ENCODE results near the gene C17orf67.
A peak's percentile ranks its signal among the peaks of the same experiment; 100 is the strongest.

Gene C17orf67

DNA sequence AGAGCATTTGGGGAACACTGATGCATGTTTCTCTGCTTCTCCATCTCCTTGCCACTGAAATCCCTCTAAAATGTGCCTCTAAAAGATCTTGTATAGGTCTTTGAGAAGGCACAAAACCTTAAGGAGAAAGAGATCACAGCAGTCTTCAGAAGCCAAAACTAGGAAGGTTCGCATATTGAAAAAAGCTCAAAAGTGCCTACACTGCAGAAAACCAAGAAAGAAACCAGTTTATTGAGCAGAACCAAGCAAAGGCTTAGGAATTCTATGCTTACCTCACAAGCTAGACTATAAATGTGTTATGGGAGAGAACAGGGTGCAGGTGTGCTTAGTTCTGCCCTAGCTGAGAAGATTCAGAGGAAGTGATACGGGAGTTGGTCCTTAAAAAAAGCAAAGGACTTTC is 16.9 kb upstream of the C17orf67 start:
- H3K4me3 Mint-ChIP-seq = no peak overlapping the region
- H3K27ac Mint-ChIP-seq = no peak overlapping the region
- H3K36me3 Mint-ChIP-seq (ENCODE audit: low read depth) = peaks cover 23% of the 10 kb centered on the region
- intact Hi-C loops (cut with micrococcal nuclease) = no loop called here
- no peaks in the 10 kb centered on the region for H3K27me3 Mint-ChIP-seq
- peaks cover 20% of the 10 kb centered on the region for H3K4me1 Mint-ChIP-seq (ENCODE audit: low read depth)
- no peaks in the 10 kb centered on the region for H3K9me3 Mint-ChIP-seq

DNA sequence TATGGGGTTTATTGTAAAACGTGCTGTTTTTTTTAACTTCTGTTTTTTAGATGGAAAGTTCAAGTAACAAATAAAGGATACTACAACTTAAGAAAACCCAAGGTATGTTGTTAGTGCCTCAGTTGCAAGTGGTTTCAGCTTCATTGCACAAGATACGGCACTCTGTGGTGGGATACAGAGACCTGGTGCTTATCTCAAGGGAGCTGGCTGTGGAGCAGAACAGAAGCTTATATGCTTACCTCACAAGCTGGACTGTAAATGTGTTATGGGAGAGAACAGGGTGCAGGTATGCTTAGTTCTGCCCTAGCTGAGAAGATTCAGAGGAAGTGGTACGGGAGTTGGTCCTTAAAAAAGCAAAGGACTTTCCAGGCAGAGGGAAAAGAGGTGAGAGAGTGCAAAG is 15.4 kb upstream of the C17orf67 start:
- Mint-ChIP-seq H3K27ac (no peak overlapping the region), H3K9me3 (no peaks in the 10 kb centered on the region)

DNA sequence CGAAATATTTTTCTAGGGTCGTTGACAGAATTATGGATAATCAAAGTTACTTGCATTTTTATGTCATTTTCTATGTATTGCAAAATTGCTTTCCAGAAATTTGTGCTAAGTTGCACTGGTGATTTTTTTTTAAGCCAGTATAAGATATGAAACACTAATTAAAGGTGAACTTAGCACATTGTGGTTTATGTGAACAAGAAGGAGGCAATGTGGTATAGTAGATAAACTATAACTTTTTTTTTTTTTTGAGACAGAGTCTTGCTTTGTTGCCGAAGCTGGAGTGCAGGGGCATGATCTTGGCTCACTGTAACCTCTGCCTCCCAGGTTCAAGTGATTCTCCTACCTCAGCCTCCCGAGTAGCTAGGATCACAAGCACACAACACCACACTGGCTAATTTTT is 13.4 kb upstream of the C17orf67 start:
- H3K27ac Mint-ChIP-seq = no peak overlapping the region
- peaks cover 20% of the 10 kb centered on the region for H3K4me1 Mint-ChIP-seq (ENCODE audit: low read depth)
- H3K9me3 Mint-ChIP-seq = no peaks in the 10 kb centered on the region
- intact Hi-C loops (cut with micrococcal nuclease) = no loop called here
- H3K27me3 Mint-ChIP-seq = no peaks in the 10 kb centered on the region
- H3K36me3 Mint-ChIP-seq (ENCODE audit: low read depth) = peaks cover 23% of the 10 kb centered on the region
- no peak overlapping the region for H3K4me3 Mint-ChIP-seq

More for the DNA sequence above, 15.4 kb upstream of the C17orf67 start:
- Mint-ChIP-seq H3K4me3 (no peak overlapping the region), H3K36me3 (ENCODE audit: low read depth) (peaks cover 23% of the 10 kb centered on the region), H3K27me3 (no peaks in the 10 kb centered on the region), H3K4me1 (ENCODE audit: low read depth) (peaks cover 20% of the 10 kb centered on the region)
- intact Hi-C loops (cut with micrococcal nuclease) = no loop called here

DNA sequence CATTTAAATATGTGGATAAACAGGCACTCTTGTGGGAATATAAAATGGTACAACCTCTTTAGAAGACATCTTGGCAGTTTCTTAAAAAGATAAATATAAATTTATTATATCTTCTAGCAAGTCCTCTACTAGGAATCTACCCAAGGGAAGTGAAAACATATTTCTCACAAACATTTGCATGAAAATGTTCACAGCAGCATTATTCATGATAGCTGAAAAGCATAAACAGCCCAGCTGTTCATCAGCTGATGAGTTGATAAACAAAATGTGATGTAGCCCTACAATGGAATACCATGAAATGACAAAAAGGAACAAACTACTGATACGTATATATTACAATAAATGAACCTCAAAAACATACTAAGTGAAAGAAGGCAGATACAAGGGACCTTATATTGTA is 12.2 kb upstream of the C17orf67 start:
- peaks cover 22% of the 10 kb centered on the region for H3K36me3 Mint-ChIP-seq (ENCODE audit: low read depth)
- H3K9me3 Mint-ChIP-seq = no peaks in the 10 kb centered on the region
- intact Hi-C loops (cut with micrococcal nuclease) = no loop called here
- H3K27ac Mint-ChIP-seq = no peak overlapping the region
- no peak overlapping the region for H3K4me3 Mint-ChIP-seq
- H3K4me1 Mint-ChIP-seq (ENCODE audit: low read depth) = peaks cover 19% of the 10 kb centered on the region
- no peaks in the 10 kb centered on the region for H3K27me3 Mint-ChIP-seq

DNA sequence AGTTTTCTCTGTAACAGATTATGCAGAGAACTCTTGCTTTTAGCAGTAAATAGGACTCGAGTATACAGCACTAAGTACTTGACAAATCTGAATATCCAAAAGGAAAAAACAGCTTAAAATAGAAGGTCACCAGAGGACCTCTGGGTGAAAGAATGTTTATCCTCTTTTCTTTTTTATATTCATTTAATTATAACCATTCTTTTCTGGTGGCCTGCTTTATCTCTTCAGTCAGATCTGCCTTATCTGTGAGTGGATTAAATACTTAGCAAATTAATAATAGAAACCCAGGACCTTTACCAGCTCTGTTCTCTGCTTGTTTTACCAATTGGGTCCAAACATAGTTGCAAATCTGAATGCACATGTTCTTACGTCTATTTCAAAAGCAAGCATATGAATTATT is 8.9 kb upstream of the C17orf67 start:
- intact Hi-C loops (cut with micrococcal nuclease) = no loop called here
- peaks cover 4% of the 10 kb centered on the region for H3K4me1 Mint-ChIP-seq (ENCODE audit: low read depth)
- no peaks in the 10 kb centered on the region for H3K36me3 Mint-ChIP-seq (ENCODE audit: low read depth)
- H3K4me3 Mint-ChIP-seq = no peak overlapping the region
- H3K27ac Mint-ChIP-seq = no peak overlapping the region
- H3K9me3 Mint-ChIP-seq = no peaks in the 10 kb centered on the region
- no peaks in the 10 kb centered on the region for H3K27me3 Mint-ChIP-seq

DNA sequence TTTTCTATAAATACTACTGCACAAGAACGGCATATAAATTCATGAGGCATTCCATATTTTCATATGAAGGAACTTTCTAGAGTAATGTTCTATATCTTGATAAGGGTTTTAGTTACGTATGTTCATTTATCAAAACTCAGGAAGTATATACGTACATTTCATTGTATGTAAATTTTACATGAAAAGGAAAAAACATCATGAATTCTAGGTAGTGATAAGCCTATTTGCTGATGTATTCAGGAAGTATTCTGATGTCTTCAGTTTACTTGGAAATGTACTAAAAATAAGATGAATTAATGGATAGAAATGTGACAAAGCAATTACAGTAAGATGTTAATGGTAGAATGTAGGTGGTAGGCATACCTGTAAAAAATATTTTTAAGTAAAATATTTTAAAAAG is 5.0 kb upstream of the C17orf67 start:
- Mint-ChIP-seq H3K27me3 (peaks cover 10% of the 10 kb centered on the region), H3K4me3 (no peak overlapping the region), H3K27ac (no peak overlapping the region), H3K9me3 (no peaks in the 10 kb centered on the region), H3K4me1 (ENCODE audit: low read depth) (peaks cover 27% of the 10 kb centered on the region), H3K36me3 (ENCODE audit: low read depth) (no peaks in the 10 kb centered on the region)
- intact Hi-C loops (cut with micrococcal nuclease) = no loop called here

DNA sequence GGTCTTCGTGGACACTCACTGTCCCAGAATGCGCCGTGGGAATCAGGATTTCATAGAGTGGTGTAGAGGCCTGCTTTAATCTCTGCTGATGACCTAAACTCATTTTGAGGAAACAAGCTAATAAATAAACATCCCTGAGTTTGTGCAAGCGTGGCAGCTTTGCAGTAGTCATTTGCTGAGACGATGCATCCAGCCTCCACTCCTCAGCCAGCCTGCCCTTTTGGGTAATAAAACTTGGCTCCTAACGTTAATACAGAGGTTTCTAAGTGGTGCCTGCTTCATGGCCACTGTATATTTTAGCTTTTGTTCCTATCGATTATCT is 1.5 kb upstream of the C17orf67 start:
- peaks cover 48% of the 10 kb centered on the region for H3K4me1 Mint-ChIP-seq (ENCODE audit: low read depth)
- intact Hi-C loops (cut with micrococcal nuclease) = no loop called here
- peaks cover 10% of the 10 kb centered on the region for H3K27me3 Mint-ChIP-seq
- peak overlapping the region; percentile 74 for H3K27ac Mint-ChIP-seq
- H3K36me3 Mint-ChIP-seq (ENCODE audit: low read depth) = peaks cover 9% of the 10 kb centered on the region
- no peaks in the 10 kb centered on the region for H3K9me3 Mint-ChIP-seq
- H3K4me3 Mint-ChIP-seq = peak overlapping the region; percentile 79

DNA sequence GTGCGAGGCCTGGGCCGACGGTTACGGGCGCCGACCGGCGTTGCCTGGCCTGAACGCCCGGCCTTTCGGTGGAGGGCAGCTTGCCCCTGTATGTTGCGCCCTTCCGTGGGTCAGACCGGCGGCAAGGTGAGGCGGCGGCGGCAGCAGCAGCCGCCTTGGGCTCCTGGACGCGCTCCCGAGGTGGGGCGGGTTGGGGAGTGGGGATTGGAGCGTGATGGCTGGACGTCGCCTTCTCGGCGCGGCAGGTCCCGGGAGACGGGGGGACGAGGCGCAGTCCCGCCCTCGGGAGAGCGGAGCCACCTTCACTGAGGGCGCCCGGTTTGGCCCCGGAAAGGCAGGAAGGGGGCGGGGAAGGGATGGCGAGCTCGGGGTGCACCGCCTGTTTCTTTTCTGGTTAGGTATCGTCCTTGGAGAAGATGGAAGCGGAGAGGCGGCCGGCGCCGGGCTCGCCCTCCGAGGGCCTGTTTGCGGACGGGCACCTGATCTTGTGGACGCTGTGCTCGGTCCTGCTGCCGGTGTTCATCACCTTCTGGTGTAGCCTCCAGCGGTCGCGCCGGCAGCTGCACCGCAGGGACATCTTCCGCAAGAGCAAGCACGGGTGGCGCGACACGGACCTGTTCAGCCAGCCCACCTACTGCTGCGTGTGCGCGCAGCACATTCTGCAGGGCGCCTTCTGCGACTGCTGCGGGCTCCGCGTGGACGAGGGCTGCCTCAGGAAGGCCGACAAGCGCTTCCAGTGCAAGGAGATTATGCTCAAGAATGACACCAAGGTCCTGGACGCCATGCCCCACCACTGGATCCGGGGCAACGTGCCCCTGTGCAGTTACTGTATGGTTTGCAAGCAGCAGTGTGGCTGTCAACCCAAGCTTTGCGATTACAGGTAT is 902 bp upstream of the C17orf67 start:
- Mint-ChIP-seq H3K4me1 (ENCODE audit: low read depth) (peaks cover 48% of the 10 kb centered on the region), H3K36me3 (ENCODE audit: low read depth) (peaks cover 13% of the 10 kb centered on the region), H3K27me3 (peaks cover 10% of the 10 kb centered on the region), H3K9me3 (no peaks in the 10 kb centered on the region), H3K4me3 (peak overlapping the region; percentile 79), H3K27ac (peak overlapping the region; percentile 74)
- intact Hi-C loops (cut with micrococcal nuclease) = loop anchor here (5.0 kb wide), 1 partner anchor 78 kb away; the partner anchor contains the start of gene TRIM25

DNA sequence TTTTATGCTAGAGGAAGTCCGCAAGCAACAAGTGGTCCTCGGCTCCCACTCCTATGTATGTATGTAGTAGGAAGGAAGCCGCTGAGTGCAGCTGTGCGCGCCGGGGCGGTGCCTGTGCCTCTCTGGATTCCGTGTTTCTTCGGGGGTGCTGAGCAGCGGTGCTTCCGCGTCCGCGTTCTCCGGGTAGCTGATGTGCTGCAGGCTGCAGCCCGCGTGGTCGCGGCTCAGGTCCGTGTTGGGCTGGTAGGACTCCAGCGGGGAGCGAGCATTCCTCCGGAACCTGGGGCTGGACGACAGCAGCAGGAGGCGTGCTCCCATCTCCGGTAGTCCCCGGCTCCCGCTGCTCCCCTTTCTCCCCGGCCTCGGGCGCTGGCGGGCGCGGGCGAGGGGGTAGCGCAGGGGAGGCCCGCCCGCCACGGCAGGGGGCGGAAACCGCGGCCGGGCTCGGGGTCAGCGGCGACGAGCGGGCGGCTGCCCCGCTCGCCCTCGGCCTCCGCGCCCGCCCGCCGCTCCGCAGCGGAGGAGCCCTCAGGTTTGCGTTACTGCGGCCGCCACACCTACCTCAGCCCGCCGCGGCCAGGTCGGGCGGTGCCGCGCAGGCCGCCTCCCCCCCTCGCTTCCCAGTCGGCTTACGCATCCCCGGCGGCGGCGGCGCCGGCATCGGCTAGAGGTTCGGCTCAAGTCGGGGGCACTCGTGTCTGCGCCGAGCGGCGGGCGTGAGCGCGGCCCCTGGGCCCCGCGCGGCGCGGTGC is 487 bp downstream of the C17orf67 start:
- peaks cover 48% of the 10 kb centered on the region for H3K4me1 Mint-ChIP-seq (ENCODE audit: low read depth)
- peaks cover 17% of the 10 kb centered on the region for H3K36me3 Mint-ChIP-seq (ENCODE audit: low read depth)
- intact Hi-C loops (cut with micrococcal nuclease) = loop anchor here (5.0 kb wide), 1 partner anchor 79 kb away; the partner anchor contains the start of gene TRIM25
- peak overlapping the region; percentile 70 for H3K27ac Mint-ChIP-seq
- peaks cover 10% of the 10 kb centered on the region for H3K27me3 Mint-ChIP-seq
- H3K9me3 Mint-ChIP-seq = no peaks in the 10 kb centered on the region
- peak overlapping the region; percentile 90 for H3K4me3 Mint-ChIP-seq

DNA sequence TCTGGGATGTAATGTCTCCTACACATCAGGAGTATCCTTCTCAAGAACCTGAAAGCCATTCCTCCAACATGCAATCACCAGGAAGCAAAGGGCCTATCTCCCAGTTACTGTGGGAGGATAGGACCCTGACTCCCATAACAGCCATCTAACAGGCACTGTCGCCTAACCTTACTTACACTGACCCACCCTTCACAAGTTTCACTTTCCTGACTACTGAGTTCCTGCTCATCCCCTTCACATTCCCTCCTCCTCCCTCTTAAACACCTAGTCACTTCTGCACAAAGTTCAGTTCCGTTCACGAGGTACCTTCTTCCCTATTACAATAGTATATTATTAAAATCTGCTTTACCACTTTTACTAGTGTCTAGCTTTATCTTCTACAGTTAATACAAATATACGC is 1.3 kb downstream of the C17orf67 start:
- peaks cover 42% of the 10 kb centered on the region for H3K4me1 Mint-ChIP-seq (ENCODE audit: low read depth)
- no peaks in the 10 kb centered on the region for H3K9me3 Mint-ChIP-seq
- peak overlapping the region; percentile 52 for H3K4me3 Mint-ChIP-seq

DNA sequence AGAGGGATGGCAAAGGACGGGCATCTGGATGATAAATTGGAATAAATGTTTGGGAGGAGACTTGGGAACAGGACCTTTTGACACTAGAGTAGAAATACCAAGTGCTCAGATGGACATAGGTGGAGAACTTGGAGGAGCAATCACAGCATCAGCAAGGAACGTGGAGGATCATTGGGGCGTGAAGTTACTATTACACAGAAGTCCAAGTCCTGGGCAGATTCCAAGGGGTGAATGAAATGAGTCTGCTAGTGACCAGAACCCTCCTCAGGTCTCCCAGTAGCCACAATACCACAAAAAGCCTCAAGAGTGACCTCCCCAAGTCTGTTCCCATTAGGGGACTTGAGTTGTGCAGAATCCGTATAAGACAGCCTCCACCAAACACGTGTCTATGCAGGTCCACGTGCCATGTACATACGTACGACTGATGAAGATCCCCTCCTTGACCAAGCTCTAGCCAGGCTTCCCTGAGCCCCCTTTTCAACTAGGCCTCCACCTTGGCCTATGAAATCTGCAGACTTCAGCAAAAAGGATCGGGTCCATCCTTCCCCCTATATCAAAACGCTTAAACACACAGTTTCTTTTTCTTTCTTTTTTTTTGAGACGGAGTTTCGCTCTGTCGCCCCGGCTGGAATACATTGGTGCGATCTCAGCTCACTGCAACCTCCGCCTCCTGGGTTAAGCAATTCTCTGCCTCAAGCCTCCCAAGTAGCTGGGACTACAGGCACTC is 2.2 kb downstream of the C17orf67 start:
- Mint-ChIP-seq H3K27me3 (peaks cover 9% of the 10 kb centered on the region), H3K4me3 (no peak overlapping the region), H3K4me1 (ENCODE audit: low read depth) (peaks cover 33% of the 10 kb centered on the region), H3K9me3 (no peaks in the 10 kb centered on the region), H3K36me3 (ENCODE audit: low read depth) (peaks cover 17% of the 10 kb centered on the region), H3K27ac (no peak overlapping the region)
- intact Hi-C loops (cut with micrococcal nuclease) = loop anchor here (5.0 kb wide), 1 partner anchor 81 kb away; the partner anchor contains the start of gene TRIM25

More for the DNA sequence above, 1.3 kb downstream of the C17orf67 start:
- intact Hi-C loops (cut with micrococcal nuclease) = loop anchor here (5.0 kb wide), 1 partner anchor 80 kb away; the partner anchor contains the start of gene TRIM25
- Mint-ChIP-seq H3K36me3 (ENCODE audit: low read depth) (peaks cover 17% of the 10 kb centered on the region), H3K27ac (peak overlapping the region; percentile 70), H3K27me3 (peaks cover 10% of the 10 kb centered on the region)

DNA sequence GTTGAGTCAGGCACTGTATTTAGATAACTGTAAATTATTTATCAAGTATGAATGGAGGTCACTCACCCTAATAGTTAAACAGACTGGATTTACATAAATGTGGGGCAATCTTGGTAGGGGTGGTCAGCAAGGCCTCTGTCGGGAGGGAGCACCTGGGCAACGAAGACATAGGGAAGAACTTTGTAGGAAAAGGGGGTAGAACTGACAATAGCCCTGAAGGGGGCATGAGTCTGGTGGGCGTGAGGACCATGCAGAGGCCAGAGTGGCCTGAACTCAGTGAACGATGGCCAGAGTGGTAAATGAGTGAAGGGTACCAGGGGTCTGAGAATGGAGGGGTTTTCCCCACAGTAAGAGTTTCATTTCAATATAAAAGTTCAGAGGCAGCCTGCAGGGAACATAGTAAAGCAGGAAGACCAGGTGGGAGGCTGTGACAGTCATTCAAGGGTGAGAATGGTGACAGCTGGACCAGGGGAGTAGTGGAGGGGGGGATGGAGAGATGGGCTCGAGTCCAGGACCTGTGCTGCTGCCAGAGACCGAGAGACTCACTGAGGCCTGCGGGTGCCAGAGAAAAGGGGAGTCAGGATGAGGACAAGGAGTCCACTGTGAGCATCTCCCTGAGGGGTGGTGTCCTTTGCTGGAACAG is 2.9 kb downstream of the C17orf67 start:
- Mint-ChIP-seq H3K36me3 (ENCODE audit: low read depth) (peaks cover 17% of the 10 kb centered on the region), H3K9me3 (no peaks in the 10 kb centered on the region), H3K4me3 (no peak overlapping the region), H3K27me3 (peaks cover 8% of the 10 kb centered on the region), H3K4me1 (ENCODE audit: low read depth) (peaks cover 31% of the 10 kb centered on the region), H3K27ac (no peak overlapping the region)
- intact Hi-C loops (cut with micrococcal nuclease) = loop anchor here (5.0 kb wide), 1 partner anchor 81 kb away; the partner anchor contains the start of gene TRIM25

DNA sequence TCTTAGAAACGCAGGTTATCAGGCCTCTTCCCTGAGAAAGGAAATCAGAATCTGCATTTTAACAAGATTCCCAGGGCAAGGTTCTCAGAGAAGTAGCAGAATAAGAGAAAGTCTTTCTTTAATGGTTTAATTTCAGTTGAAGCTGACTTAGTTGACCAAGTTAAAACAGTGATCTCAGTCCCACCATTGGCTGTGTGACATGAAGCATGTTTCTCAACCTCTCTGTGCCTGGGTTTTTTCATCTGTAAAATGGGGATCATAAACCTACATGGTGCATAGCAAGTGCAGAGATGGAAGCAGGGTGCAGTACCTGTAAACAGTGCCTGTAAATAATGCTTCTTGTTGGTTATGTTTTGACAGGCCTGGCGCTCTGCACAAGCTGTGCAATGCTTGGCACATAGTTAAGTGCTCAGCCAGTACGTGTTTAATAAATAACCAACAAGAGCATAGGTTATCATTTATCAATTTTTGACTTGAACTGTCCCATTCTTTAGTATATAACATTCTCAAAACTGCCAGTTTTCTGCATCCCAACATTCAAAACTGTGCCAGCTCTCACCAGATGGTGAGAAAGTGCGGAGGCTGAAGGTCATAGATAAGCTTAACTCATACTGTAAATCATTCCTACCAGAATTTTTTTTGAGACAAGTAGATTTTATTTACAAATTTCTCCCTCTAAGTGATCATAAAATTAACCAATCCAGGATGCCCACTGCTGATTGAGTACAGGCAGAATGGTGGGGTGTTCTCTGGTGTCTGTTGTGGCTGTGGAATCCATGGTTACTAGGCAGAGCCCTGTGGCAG is 6.9 kb downstream of the C17orf67 start:
- Mint-ChIP-seq H3K27ac (no peak overlapping the region), H3K4me3 (no peak overlapping the region), H3K9me3 (no peaks in the 10 kb centered on the region), H3K36me3 (ENCODE audit: low read depth) (peaks cover 17% of the 10 kb centered on the region), H3K4me1 (ENCODE audit: low read depth) (peaks cover 8% of the 10 kb centered on the region), H3K27me3 (no peaks in the 10 kb centered on the region)
- intact Hi-C loops (cut with micrococcal nuclease) = no loop called here
